Measurements from ENCODE around the gene NQO2. TPM values are rescaled to one million over a fixed set of nuclear protein-coding genes. Genes with fewer than 3 reads are reported as not detected.

NQO2 gene
- total RNA-seq, 2 donors from 2014 or later, result 50.8 to 199 TPM

DNA sequence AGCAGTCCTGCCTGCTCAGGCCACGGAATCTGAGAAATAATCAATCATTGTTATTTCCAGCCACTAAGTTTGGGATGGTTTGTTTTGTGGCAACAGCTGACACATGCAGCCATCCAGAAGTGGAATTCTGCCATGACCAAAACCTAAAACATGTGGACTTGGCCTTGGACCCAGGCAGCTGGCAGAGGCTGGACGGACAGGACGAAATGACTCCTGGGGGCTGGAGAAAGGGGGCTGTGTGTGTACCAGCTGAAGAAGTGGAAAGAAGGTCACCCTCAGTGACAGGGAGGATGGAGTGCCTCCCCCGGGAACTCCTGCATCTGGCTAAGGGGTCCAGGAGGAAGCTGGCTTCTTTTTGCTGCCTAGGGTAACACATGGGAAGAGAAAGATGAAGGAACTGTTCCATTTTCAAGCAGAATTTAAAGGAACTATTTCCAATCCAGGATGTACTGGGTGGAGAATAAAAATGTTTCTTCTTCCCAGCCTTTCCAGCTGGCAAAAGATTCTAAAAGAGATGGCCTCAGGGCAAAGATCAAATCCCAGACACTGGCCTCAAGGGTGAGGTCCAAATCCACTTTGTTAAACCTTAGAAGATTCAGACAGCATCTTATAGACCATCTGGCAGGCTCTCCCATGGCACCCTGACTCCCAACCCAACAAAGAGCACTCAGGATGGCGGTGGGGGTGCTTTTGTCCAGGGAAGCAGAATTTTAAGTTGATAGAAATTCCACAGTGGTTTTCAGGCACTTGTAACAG is 42.6 kb upstream of the NQO2 start:
- Mint-ChIP-seq H3K4me1 (peaks cover 29% of the 10 kb centered on the region), H3K36me3 (ENCODE audit: low read depth) (peaks cover 48% of the 10 kb centered on the region), H3K27me3 (ENCODE audit: insufficient read depth) (no peaks in the 10 kb centered on the region), H3K4me3 (no peak overlapping the region), H3K27ac (no peak overlapping the region), H3K9me3 (no peaks in the 10 kb centered on the region)
- Histone ChIP-seq H3K4me1 (ENCODE audit: control insufficient read depth, insufficient read depth, low read length) (peaks cover 7% of the 10 kb centered on the region), H3K4me3 (ENCODE audit: low read length) (no peak overlapping the region), H3K36me3 (ENCODE audit: control insufficient read depth, insufficient read depth, low read length) (peaks cover 21% of the 10 kb centered on the region), H3K27ac (ENCODE audit: low read depth, low read length) (no peak overlapping the region), H3K9me3 (ENCODE audit: control insufficient read depth, low read length) (no peaks in the 10 kb centered on the region), H3K27me3 (ENCODE audit: control insufficient read depth, insufficient read depth, low read length, poor library complexity, severe bottlenecking) (no peaks in the 10 kb centered on the region), H3K9ac (ENCODE audit: extremely low read depth, low read length, poor library complexity, severe bottlenecking) (no peak overlapping the region)
- TF ChIP-seq, protein P1, sequence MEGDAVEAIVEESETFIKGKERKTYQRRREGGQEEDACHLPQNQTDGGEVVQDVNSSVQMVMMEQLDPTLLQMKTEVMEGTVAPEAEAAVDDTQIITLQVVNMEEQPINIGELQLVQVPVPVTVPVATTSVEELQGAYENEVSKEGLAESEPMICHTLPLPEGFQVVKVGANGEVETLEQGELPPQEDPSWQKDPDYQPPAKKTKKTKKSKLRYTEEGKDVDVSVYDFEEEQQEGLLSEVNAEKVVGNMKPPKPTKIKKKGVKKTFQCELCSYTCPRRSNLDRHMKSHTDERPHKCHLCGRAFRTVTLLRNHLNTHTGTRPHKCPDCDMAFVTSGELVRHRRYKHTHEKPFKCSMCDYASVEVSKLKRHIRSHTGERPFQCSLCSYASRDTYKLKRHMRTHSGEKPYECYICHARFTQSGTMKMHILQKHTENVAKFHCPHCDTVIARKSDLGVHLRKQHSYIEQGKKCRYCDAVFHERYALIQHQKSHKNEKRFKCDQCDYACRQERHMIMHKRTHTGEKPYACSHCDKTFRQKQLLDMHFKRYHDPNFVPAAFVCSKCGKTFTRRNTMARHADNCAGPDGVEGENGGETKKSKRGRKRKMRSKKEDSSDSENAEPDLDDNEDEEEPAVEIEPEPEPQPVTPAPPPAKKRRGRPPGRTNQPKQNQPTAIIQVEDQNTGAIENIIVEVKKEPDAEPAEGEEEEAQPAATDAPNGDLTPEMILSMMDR (conservative IDR thresholded peaks at IDR 0.05), result no peak
- peak; percentile 24 for DNase-seq
- 93 to 96% methylated on average over 3 to 5 of the region's 5 CpGs for WGBS, 2 experiments (ENCODE audit: insufficient coverage in 1 of 2, insufficient read length in 1 of 2)

GRCh38 chr6:2957696-2958330 is 41.9 kb upstream of the NQO2 start:
- peaks cover 47% of the 10 kb centered on the region for H3K36me3 Mint-ChIP-seq (ENCODE audit: low read depth)
- H3K27ac Mint-ChIP-seq, result no peak overlapping the region
- H3K4me3 Mint-ChIP-seq, result no peak overlapping the region

DNA sequence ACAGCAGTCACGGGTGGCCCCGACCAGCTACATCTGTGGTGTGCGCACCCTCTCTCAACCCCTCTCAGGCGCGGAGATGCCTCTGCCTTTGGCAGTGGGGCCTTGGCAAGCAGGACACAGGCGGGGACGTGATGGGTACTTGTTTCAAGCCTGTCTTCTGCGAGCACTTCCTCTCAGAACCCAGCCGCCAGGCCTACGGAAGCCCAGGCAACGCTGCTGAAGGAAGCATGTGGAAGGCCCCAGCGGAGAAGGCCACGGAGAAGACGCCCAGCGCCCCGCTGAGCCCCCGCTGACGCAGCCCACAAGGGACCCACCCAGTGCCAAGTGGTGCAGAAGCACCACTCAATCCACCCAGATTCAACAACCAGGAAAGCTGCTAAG is 41.4 kb upstream of the NQO2 start:
- no peaks in the 10 kb centered on the region for H3K27me3 Mint-ChIP-seq (ENCODE audit: insufficient read depth)
- Histone ChIP-seq H3K36me3 (ENCODE audit: control insufficient read depth, insufficient read depth, low read length) (peaks cover 21% of the 10 kb centered on the region), H3K9ac (ENCODE audit: extremely low read depth, low read length, poor library complexity, severe bottlenecking) (no peak overlapping the region), H3K4me1 (ENCODE audit: control insufficient read depth, insufficient read depth, low read length) (peaks cover 11% of the 10 kb centered on the region), H3K4me3 (ENCODE audit: low read length) (no peak overlapping the region), H3K9me3 (ENCODE audit: control insufficient read depth, low read length) (no peaks in the 10 kb centered on the region), H3K27ac (ENCODE audit: low read depth, low read length) (no peak overlapping the region), H3K27me3 (ENCODE audit: control insufficient read depth, insufficient read depth, low read length, poor library complexity, severe bottlenecking) (no peaks in the 10 kb centered on the region)
- peaks cover 31% of the 10 kb centered on the region for H3K4me1 Mint-ChIP-seq
- H3K9me3 Mint-ChIP-seq, result no peaks in the 10 kb centered on the region
- H3K27ac Mint-ChIP-seq, result no peak overlapping the region
- H3K36me3 Mint-ChIP-seq (ENCODE audit: low read depth), result peaks cover 42% of the 10 kb centered on the region
- DNase-seq, result peak; percentile 39
- no peak overlapping the region for H3K4me3 Mint-ChIP-seq
- 96 to 99% methylated on average over 13 to 18 of the region's 18 CpGs for whole genome bisulfite sequencing, 2 experiments (ENCODE audit: insufficient coverage in 1 of 2, insufficient read length in 1 of 2)
- TF ChIP-seq, protein P1 (conservative IDR thresholded peaks at IDR 0.05), result no peak

More at GRCh38 chr6:2957696-2958330, 41.9 kb upstream of the NQO2 start:
- H3K4me1 ChIP-seq (ENCODE audit: control insufficient read depth, insufficient read depth, low read length), result peaks cover 11% of the 10 kb centered on the region
- H3K36me3 ChIP-seq (ENCODE audit: control insufficient read depth, insufficient read depth, low read length), result peaks cover 21% of the 10 kb centered on the region
- H3K4me1 Mint-ChIP-seq, result peaks cover 31% of the 10 kb centered on the region
- TF ChIP-seq, protein P1 (conservative IDR thresholded peaks at IDR 0.05), result no peak
- 89 to 92% methylated on average over 11 of the region's 11 CpGs for WGBS, 2 experiments (ENCODE audit: insufficient coverage in 1 of 2, insufficient read length in 1 of 2)
- H3K9me3 Mint-ChIP-seq, result no peaks in the 10 kb centered on the region
- no peak overlapping the region for H3K4me3 ChIP-seq (ENCODE audit: low read length)
- DNase-seq, result peak; percentile 38
- H3K27me3 Mint-ChIP-seq (ENCODE audit: insufficient read depth), result no peaks in the 10 kb centered on the region
- H3K9ac ChIP-seq (ENCODE audit: extremely low read depth, low read length, poor library complexity, severe bottlenecking), result no peak overlapping the region
- H3K9me3 ChIP-seq (ENCODE audit: control insufficient read depth, low read length), result no peaks in the 10 kb centered on the region
- H3K27me3 ChIP-seq (ENCODE audit: control insufficient read depth, insufficient read depth, low read length, poor library complexity, severe bottlenecking), result no peaks in the 10 kb centered on the region
- H3K27ac ChIP-seq (ENCODE audit: low read depth, low read length), result no peak overlapping the region

All from endodermal cell (in vitro differentiated cells).